GM12801 (cell line): Measurements from ENCODE around the gene NTNG2.

Source experiments
- CTCF ChIP-seq: IDR thresholded peaks from one replicate; pipeline ENCODE4 v1.5.1; 2011; ENCODE audit warnings: control low read depth; ENCODE audit not compliant: insufficient read length; ENCODE audit errors: extremely low read depth

Gene NTNG2

DNA sequence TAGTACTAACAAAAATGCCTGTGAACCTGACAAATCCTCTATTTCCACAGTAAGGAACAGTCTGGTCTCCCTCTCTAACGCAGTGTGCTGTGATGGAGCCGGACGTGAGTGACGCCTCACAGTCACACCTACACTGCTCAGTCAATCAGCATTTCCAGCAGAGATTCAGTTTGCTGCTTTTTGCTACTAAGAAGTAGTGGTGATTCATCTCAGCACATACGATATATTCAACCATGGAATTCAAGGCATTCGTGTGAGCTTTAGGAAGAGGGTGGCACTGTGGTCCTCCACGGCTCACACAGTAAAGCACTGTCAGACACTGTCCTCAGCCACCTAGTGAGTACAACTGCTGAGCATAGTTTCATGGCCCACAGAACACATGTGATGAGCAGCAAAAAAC is 122.0 kb downstream of the NTNG2 start:
- TF ChIP-seq CTCF = no peak

- TF ChIP-seq CTCF = no peak
Observed at GRCh38 chr9:132287256-132287760, 125.5 kb downstream of the NTNG2 start.

DNA sequence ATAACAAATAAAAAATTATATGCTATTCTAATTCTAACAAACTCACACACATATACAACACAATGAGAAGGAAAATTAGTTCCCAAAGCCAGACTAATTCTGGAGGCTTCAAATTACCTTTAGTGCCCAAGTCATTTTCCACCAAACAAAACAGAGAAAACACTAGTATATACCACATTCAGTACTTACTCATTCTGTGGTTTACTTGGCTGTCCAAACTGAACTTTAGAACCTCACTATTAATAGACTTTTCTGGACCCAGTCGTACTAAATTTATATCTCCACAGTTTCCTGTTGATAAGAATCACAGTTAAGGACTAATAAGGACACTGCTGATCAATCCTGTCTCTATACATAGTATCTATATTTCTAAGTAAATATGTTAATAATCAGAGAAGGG is 126.5 kb downstream of the NTNG2 start:
- no peak for TF ChIP-seq CTCF

GRCh38 chr9:132288966-132289365 is 127.1 kb downstream of the NTNG2 start:
- no peak for TF ChIP-seq CTCF

DNA sequence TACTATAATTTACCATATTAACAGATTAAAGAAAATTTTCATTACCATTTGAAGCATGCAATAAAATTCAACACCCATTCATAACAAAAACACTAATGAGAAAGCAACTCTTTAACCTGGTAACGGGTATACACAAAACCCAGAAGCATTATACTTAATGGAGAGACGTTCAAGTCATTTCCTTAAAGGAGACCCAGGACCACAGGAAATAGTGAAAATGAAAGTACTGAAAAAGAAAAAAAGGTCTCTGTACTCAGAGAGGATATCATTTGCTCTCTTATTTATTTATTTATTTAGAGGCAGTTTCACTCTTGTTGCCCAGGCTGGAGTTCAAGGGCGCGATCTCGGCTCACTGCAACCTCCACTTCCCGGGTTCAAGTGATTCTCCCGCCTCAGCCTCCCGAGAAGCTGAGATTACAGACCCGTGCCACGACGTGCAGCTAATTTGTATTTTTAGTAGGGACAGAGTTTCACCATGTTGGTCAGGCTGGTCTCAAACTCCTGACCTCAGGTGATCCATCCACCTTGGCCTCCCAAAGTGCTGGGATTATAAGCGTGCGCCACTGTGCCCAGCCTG is 131.4 kb downstream of the NTNG2 start:
- TF ChIP-seq CTCF = no peak
